PC-3 (cell line): ENCODE measurements around the gene ST8SIA4.

ENCODE experiments used
- EZH2phosphoT487 ChIP-seq: fragments of 300-600 bp; sonication (generic); IDR thresholded peaks from 2 replicates; pipeline ENCODE4 v1.6.1; 2018; ENCODE audit warnings: mild to moderate bottlenecking, antibody characterized with exemption, low read length, borderline replicate concordance
- TF ChIP-seq, protein P1 (sequence below): fragments of 300-600 bp; sonication (generic); conservative IDR thresholded peaks from 2 replicates; pipeline ENCODE4 v1.5.1; 2017; ENCODE audit warnings: antibody characterized with exemption, low read depth, mild to moderate bottlenecking, low read length

DNA sequence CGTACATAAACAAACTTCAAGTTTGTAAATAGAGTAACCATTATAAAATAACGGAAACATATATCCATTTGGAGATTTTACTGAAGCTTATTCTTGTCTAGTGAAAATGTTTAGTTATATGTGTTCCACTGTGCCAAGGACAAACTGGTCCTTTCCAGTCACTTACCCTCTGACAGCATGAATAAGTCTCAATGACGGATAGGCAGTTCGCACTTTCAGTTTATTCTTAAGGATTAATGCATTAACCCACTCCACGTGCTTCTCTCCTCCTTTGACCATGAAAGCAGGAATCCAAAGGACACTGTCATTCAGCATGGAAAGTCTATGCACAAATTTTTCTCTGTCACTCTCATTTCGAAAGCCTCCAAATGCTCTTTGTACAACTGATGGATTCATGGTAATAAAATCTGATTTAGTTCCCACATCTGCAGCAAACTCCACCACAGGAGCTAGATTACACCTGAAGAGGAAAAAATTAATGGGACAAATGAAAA is 47.1 kb downstream of the ST8SIA4 start:
- TF ChIP-seq, protein P1, sequence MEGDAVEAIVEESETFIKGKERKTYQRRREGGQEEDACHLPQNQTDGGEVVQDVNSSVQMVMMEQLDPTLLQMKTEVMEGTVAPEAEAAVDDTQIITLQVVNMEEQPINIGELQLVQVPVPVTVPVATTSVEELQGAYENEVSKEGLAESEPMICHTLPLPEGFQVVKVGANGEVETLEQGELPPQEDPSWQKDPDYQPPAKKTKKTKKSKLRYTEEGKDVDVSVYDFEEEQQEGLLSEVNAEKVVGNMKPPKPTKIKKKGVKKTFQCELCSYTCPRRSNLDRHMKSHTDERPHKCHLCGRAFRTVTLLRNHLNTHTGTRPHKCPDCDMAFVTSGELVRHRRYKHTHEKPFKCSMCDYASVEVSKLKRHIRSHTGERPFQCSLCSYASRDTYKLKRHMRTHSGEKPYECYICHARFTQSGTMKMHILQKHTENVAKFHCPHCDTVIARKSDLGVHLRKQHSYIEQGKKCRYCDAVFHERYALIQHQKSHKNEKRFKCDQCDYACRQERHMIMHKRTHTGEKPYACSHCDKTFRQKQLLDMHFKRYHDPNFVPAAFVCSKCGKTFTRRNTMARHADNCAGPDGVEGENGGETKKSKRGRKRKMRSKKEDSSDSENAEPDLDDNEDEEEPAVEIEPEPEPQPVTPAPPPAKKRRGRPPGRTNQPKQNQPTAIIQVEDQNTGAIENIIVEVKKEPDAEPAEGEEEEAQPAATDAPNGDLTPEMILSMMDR = no peak
- no peak for TF ChIP-seq EZH2phosphoT487
